ENCODE data around the gene RNF187.

Gene RNF187

GRCh38 chr1:228538831-228539230 lies 51.6 kb downstream of the RNF187 start:
- no peak for DNase-seq
- Histone ChIP-seq H3K27ac (no peak overlapping the region), H3K36me3 (no peaks in the 10 kb centered on the region), H3K4me3 (ENCODE audit: low read depth, low read length) (no peak overlapping the region), H3K27me3 (ENCODE audit: insufficient read depth, low read depth, severe bottlenecking) (no peaks in the 10 kb centered on the region), H3K9me3 (ENCODE audit: severe bottlenecking) (no peaks in the 10 kb centered on the region)
- TF ChIP-seq, protein P1, sequence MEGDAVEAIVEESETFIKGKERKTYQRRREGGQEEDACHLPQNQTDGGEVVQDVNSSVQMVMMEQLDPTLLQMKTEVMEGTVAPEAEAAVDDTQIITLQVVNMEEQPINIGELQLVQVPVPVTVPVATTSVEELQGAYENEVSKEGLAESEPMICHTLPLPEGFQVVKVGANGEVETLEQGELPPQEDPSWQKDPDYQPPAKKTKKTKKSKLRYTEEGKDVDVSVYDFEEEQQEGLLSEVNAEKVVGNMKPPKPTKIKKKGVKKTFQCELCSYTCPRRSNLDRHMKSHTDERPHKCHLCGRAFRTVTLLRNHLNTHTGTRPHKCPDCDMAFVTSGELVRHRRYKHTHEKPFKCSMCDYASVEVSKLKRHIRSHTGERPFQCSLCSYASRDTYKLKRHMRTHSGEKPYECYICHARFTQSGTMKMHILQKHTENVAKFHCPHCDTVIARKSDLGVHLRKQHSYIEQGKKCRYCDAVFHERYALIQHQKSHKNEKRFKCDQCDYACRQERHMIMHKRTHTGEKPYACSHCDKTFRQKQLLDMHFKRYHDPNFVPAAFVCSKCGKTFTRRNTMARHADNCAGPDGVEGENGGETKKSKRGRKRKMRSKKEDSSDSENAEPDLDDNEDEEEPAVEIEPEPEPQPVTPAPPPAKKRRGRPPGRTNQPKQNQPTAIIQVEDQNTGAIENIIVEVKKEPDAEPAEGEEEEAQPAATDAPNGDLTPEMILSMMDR (IDR thresholded peaks at IDR 0.05; ENCODE audit: low read depth, low read length) = no peak

DNA sequence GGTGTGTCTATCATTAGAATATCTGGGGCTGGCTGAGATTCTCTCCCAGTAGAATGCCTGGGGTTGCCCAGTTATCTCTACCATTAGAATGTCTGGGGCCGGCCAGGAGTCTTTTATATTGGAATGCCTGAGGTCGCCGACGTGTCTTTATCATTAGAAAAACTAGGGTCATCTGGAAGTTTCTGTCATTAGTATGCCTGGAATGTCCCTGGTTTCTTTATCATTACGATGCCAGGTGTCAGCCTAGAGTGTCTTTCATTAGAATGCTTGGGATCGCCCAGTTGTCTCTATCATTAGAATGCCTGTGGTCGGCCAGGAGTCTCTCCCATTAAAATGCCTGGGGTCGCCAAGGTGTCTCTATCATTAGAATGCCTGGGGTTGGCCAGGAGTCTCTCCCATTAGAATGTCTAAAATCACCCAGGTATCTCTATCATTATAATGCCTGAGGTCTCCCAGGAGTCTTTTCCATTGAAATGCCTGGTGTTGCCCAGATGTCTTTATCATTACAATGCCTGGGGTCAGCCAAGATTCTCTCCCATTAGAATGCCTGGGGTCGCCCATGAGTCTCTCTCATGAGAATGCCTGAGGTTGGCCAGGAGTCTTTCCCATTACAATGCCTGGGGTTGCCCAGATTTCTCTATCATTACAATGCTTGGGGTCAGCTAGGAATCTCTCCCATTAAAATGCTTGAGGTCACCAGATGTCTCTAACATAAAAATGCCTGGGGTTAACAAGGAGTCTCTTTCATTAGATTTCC lies 53.2 kb downstream of the RNF187 start:
- Histone ChIP-seq H3K9me3 (ENCODE audit: severe bottlenecking) (no peaks in the 10 kb centered on the region), H3K36me3 (no peaks in the 10 kb centered on the region), H3K27ac (no peak overlapping the region), H3K4me3 (ENCODE audit: low read depth, low read length) (no peak overlapping the region), H3K27me3 (ENCODE audit: insufficient read depth, low read depth, severe bottlenecking) (no peaks in the 10 kb centered on the region)
- DNase-seq = no peak
- TF ChIP-seq, protein P1 (IDR thresholded peaks at IDR 0.05; ENCODE audit: low read depth, low read length) = no peak

DNA sequence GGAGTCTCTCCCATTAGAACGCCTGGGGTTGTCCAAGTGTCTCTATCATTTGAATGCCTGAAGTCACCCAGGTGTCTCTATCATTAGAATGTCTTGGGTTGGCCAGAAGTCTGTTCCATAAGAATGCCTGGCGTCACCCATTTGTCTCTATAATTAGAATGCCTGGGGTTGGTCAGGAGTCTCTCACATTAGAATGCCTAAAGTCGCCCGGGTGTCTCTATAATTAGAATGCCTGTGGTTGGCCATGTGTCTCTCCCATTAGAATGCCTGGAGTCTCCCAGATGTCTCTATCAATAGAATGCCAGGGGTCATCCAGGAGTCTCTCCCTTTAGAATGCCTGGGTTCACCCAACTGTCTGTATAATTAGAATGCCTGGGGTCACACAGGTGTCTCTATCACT lies 54.5 kb downstream of the RNF187 start:
- TF ChIP-seq, protein P1 (IDR thresholded peaks at IDR 0.05; ENCODE audit: low read depth, low read length) = no peak
- no peaks in the 10 kb centered on the region for H3K9me3 ChIP-seq (ENCODE audit: severe bottlenecking)
- no peak overlapping the region for H3K27ac ChIP-seq
- no peaks in the 10 kb centered on the region for H3K36me3 ChIP-seq
- no peaks in the 10 kb centered on the region for H3K27me3 ChIP-seq (ENCODE audit: insufficient read depth, low read depth, severe bottlenecking)
- H3K4me3 ChIP-seq (ENCODE audit: low read depth, low read length) = no peak overlapping the region
- DNase-seq = no peak

GRCh38 chr1:228542376-228542775 lies 55.2 kb downstream of the RNF187 start:
- TF ChIP-seq, protein P1 (IDR thresholded peaks at IDR 0.05; ENCODE audit: low read depth, low read length) = no peak
- DNase-seq = no peak
- Histone ChIP-seq H3K27me3 (ENCODE audit: insufficient read depth, low read depth, severe bottlenecking) (no peaks in the 10 kb centered on the region), H3K4me3 (ENCODE audit: low read depth, low read length) (no peak overlapping the region), H3K27ac (no peak overlapping the region), H3K36me3 (no peaks in the 10 kb centered on the region), H3K9me3 (ENCODE audit: severe bottlenecking) (no peaks in the 10 kb centered on the region)

GRCh38 chr1:228542981-228543380 lies 55.8 kb downstream of the RNF187 start:
- DNase-seq = no peak
- no peaks in the 10 kb centered on the region for H3K9me3 ChIP-seq (ENCODE audit: severe bottlenecking)
- no peaks in the 10 kb centered on the region for H3K36me3 ChIP-seq
- H3K27ac ChIP-seq = no peak overlapping the region
- TF ChIP-seq, protein P1 (IDR thresholded peaks at IDR 0.05; ENCODE audit: low read depth, low read length) = no peak
- H3K4me3 ChIP-seq (ENCODE audit: low read depth, low read length) = no peak overlapping the region
- no peaks in the 10 kb centered on the region for H3K27me3 ChIP-seq (ENCODE audit: insufficient read depth, low read depth, severe bottlenecking)

DNA sequence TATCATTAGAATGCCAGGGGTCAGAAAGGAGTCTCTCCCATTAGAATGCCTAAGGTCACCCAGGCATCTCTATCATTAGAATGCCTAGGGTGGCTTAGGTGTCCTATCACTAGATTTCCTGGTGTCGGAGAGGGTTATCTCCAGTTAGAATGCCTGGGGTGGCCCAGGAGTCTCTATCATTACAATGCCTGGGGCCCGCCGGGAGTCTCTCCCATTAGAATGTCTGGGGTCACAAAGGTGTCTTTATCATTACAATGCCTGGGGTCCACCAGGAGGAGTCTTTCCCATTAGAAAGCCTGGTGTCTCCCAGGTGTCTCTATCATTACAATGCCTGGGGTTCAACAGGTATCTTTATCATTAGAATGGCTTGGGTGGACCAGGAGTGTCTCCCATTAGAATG lies 56.2 kb downstream of the RNF187 start:
- H3K27ac ChIP-seq = no peak overlapping the region
- no peaks in the 10 kb centered on the region for H3K27me3 ChIP-seq (ENCODE audit: insufficient read depth, low read depth, severe bottlenecking)
- DNase-seq = no peak
- H3K36me3 ChIP-seq = no peaks in the 10 kb centered on the region
- TF ChIP-seq, protein P1 (IDR thresholded peaks at IDR 0.05; ENCODE audit: low read depth, low read length) = no peak
- H3K4me3 ChIP-seq (ENCODE audit: low read depth, low read length) = no peak overlapping the region
- no peaks in the 10 kb centered on the region for H3K9me3 ChIP-seq (ENCODE audit: severe bottlenecking)

Data from WERI-Rb-1 (cell line).